Activated CD8-positive, alpha-beta memory T cell treated with anti-CD3 and anti-CD28 coated beads, Interleukin-2, amount 10 ng/mL, durations not matched to agents 7 days and 5 days (primary cell): ENCODE data around the gene DMRT3. TPM values are rescaled to one million over a fixed set of nuclear protein-coding genes. Genes with fewer than 3 reads are reported as not detected.
A peak's percentile ranks its signal among the peaks of the same experiment; 100 is the strongest.

Experiments used
- ATAC-seq: fragments of 150-1000 bp; cut with Tn5 transposase; one replicate; pipeline ENCODE4 v1.10.0; 2021; ENCODE audit warnings: moderate library complexity
- CTCF ChIA-PET: fragments of 350-600 bp; sonication (Branson Sonifier 250); formaldehyde crosslinking; loops from one replicate; lab custom pipeline; 2021; ENCODE audit warnings: antibody characterized with exemption; lab: Charles Lee
- DNase-seq: peaks from one replicate; pipeline ENCODE4 v3.0.0-alpha.2; 2020
- H3K27ac Mint-ChIP-seq: one replicate; pipeline ENCODE4 v1.8.0; 2021; ENCODE audit warnings: mild to moderate bottlenecking, mixed read lengths
- H3K27me3 Mint-ChIP-seq: one replicate; pipeline ENCODE4 v1.8.0; 2021; ENCODE audit warnings: mixed read lengths
- H3K36me3 Mint-ChIP-seq: one replicate; pipeline ENCODE4 v1.8.0; 2021; ENCODE audit warnings: mild to moderate bottlenecking, mixed read lengths
- H3K4me1 Mint-ChIP-seq: one replicate; pipeline ENCODE4 v1.8.0; 2021; ENCODE audit warnings: mixed read lengths
- H3K4me3 Mint-ChIP-seq: one replicate; pipeline ENCODE4 v1.8.0; 2021; ENCODE audit warnings: mild to moderate bottlenecking, moderate library complexity, mixed read lengths
- H3K9me3 Mint-ChIP-seq: one replicate; pipeline ENCODE4 v1.8.0; 2022; ENCODE audit warnings: low read depth, mixed read lengths
- total RNA-seq, 2 experiments: library from RNA; stranded (reverse); gene quantifications; one replicate each; pipeline ENCODE4 v1.2.3, GENCODE V29; 2021

DMRT3 gene, protein sequence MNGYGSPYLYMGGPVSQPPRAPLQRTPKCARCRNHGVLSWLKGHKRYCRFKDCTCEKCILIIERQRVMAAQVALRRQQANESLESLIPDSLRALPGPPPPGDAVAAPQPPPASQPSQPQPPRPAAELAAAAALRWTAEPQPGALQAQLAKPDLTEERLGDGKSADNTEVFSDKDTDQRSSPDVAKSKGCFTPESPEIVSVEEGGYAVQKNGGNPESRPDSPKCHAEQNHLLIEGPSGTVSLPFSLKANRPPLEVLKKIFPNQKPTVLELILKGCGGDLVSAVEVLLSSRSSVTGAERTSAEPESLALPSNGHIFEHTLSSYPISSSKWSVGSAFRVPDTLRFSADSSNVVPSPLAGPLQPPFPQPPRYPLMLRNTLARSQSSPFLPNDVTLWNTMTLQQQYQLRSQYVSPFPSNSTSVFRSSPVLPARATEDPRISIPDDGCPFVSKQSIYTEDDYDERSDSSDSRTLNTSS
- total RNA-seq, result not detected

DNA sequence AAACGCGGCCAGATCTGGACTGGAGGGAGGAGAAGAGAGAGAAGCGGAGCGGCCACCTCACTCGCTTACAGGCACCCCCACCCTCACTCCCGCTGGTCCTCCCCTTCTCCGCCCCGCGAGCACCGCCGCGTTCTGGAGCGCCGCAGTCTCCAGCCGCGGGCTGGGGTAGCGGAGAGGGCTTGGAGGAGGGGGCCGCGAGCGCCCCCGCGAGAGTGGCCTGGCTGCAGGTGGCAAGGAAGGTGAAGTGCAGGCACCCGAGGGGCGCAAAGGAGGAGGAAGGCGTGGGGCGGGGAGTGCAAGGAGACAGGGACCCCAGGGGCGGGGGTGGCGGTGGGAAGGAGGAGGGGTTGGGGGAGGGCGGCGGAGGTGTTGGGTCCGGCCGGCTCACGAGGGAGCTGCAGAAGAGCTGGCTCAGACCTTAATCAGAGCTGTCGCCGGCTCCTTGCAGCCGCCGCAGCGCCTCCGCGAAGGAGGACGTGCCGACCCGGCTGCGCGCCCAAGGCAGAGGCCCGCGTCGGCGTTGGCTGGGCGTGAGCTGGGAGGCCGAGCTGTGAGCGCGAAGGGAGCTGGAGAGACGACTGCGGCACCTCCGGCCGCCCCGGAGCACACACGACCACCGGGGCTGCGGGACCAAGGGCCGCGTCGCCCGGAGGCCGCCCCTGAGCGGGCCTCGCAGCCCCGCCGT lies at the start of gene DMRT3:
Gene DMRT3, plus strand, starts transcription at position 398 of the 685 bp plus-strand sequence. CDS start 347 bp downstream, outside the sequence.
- Mint-ChIP-seq H3K4me3 (no peak within 1 kb of the TSS), H3K27me3 (peaks cover 85% of the 10 kb centered on the region)

DNA sequence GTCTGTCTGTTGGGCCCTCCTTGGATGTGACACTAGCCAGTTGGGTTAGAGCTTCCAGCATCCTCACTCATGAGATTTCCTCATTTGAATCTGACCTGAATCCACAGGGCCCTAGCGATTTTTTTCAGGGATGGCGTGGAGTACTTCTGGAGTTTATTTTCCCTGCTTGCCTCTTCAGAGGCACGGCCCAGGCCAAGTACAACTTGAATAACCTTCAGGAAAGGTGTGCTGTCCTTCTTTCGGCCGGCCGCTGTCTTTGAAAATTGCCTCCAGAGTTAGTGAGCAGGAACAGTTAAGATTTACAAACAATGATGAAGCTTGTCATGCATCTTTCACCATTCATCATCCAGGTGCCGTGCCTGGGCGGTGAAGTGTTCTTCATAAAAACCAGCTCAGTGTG lies 49.5 kb upstream of the DMRT3 start:
- CTCF ChIA-PET, result interaction anchor here (0.6 to 2.2 kb wide), 4 partner anchors 18 to 260 kb away, joined by 3 to 6 read pairs (median 4); no protein-coding TSS in a partner anchor
- no peaks in the 10 kb centered on the region for H3K9me3 Mint-ChIP-seq
- H3K36me3 Mint-ChIP-seq, result no peaks in the 10 kb centered on the region
- no peak for DNase-seq
- no peak overlapping the region for H3K4me3 Mint-ChIP-seq
- H3K27me3 Mint-ChIP-seq, result peaks cover 18% of the 10 kb centered on the region
- no peaks in the 10 kb centered on the region for H3K4me1 Mint-ChIP-seq
- ATAC-seq, result no peak
- no peak overlapping the region for H3K27ac Mint-ChIP-seq

More for the DNA sequence above, at the start of gene DMRT3:
- peaks cover 6% of the 10 kb centered on the region for H3K36me3 Mint-ChIP-seq
- peak within 1 kb of the TSS; percentile 63 for H3K27ac Mint-ChIP-seq
- no peaks in the 10 kb centered on the region for H3K9me3 Mint-ChIP-seq
- peaks cover 10% of the 10 kb centered on the region for H3K4me1 Mint-ChIP-seq
- DNase-seq (no peak), ATAC-seq (no peak)
- CTCF ChIA-PET, result no interaction called here

DNA sequence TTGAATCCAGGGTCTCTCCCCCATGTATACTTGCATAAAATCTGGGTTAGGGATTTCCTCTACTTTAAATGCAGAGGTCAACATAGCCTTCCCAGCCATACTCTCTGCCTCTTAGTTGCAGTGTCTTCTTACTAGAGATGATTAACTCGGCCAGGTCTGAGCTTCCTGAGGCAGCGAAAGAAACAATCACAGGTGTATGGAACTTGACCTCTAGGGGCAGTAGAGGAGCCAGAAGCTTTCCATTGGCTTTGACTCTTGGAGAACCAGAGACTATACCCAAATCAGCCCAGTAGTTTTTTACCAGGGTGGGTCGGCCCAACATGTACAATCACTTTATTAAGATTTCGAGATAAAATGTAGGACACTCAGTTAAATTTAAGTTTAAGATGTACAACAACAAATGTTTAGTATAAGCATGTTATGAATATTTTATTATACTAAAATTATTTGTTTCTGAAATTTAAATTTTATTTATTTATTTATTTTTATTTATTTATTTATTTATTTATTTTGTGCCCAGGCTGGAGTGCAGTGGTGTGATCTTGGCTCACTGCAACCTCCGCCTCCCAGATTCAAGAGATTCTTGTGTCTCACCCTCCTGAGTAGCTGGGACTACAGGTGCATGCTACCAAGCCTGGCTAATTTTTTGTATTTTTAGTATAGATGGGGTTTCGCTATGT lies 48.0 kb upstream of the DMRT3 start:
- DNase-seq (no peak), ATAC-seq (no peak)
- no peaks in the 10 kb centered on the region for H3K9me3 Mint-ChIP-seq
- H3K27me3 Mint-ChIP-seq, result peaks cover 12% of the 10 kb centered on the region
- CTCF ChIA-PET, result interaction anchor here (0.7 to 2.2 kb wide), 4 partner anchors 17 to 72 kb away, joined by 3 to 6 read pairs (median 3); no protein-coding TSS in a partner anchor
- H3K4me1 Mint-ChIP-seq, result no peaks in the 10 kb centered on the region
- no peaks in the 10 kb centered on the region for H3K36me3 Mint-ChIP-seq
- H3K4me3 Mint-ChIP-seq, result no peak overlapping the region
- no peak overlapping the region for H3K27ac Mint-ChIP-seq

DNA sequence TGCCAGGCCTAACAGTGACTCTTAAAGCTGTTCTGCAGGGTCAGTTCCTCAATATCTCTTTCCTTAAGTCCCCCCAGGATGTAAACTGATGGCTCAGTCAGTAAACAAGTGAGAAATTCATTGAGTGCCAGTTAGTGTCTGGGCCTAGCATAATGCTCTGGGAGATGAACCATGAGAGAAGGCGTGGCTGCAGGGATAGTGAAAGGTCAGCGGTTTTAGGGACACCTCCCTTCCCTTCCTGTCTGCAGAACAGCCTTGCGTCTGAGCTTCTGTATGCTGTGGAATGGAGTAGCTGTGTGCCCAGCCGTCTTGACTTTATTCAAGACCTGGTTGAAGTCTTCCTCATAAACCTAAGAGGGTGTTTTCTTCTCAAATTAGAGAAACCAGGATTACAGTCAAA lies 46.7 kb upstream of the DMRT3 start:
- DNase-seq (no peak), ATAC-seq (no peak)
- Mint-ChIP-seq H3K36me3 (no peaks in the 10 kb centered on the region), H3K9me3 (no peaks in the 10 kb centered on the region), H3K27ac (no peak overlapping the region), H3K4me1 (no peaks in the 10 kb centered on the region), H3K4me3 (no peak overlapping the region), H3K27me3 (peaks cover 22% of the 10 kb centered on the region)
- CTCF ChIA-PET, result no interaction called here

DNA sequence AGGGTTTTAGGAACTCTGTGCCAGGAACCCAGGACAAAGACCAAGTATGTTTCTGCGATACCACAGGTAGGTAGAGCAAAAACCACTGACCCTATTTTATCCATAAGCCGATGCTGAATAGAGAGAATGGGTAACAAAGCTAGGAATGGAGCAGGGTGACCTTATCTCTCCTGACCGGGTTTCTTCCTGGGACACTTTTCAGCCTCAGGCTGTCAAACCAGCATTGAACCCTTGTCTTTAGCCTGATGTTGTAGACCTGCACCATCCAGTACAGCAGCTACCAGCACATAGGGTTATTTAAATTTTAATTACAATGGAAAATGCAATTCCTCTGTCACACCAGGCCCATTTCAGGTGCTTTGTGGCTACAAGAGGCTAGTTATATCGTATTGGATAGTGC lies 43.1 kb upstream of the DMRT3 start:
- CTCF ChIA-PET, result no interaction called here
- Mint-ChIP-seq H3K9me3 (no peaks in the 10 kb centered on the region), H3K4me3 (no peak overlapping the region), H3K27ac (no peak overlapping the region), H3K36me3 (no peaks in the 10 kb centered on the region), H3K27me3 (peaks cover 30% of the 10 kb centered on the region), H3K4me1 (no peaks in the 10 kb centered on the region)
- no peak for ATAC-seq
- no peak for DNase-seq

DNA sequence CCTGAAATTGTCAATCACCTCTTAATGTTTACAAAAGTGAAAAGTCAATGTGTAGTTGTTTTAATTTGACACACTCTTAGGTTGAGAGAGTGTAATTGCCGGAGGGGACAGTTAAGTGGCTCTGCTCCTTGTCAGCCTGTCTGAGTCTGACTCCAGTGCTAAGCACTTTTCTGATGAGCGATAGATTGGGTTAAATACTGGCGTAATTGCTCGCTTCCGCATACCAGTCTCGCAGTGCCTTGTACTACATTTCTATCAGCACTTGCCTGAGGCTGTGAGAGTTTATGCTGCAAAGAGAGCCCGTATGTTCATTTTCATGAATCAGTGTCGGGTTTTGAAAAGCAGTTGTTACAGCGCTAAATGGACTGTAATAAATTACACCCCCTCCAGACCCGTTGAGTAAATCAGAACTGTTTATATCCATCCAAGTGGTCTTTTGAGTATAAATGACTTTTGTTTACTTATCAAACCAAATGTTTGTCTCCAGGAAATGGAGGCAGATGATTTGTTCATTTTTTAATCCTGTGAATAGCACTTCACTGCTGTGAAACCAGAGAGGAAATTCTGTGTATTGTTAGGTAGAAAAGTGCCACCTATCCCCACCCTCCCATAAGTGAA lies 41.0 kb upstream of the DMRT3 start:
- CTCF ChIA-PET, result interaction anchor here (0.5 kb wide), 1 partner anchor 806 kb away, joined by 4 read pairs; no protein-coding TSS in a partner anchor
- no peak overlapping the region for H3K27ac Mint-ChIP-seq
- peaks cover 3% of the 10 kb centered on the region for H3K9me3 Mint-ChIP-seq
- peaks cover 39% of the 10 kb centered on the region for H3K27me3 Mint-ChIP-seq
- no peaks in the 10 kb centered on the region for H3K36me3 Mint-ChIP-seq
- no peak overlapping the region for H3K4me3 Mint-ChIP-seq
- ATAC-seq (no peak), DNase-seq (no peak)
- no peaks in the 10 kb centered on the region for H3K4me1 Mint-ChIP-seq

DNA sequence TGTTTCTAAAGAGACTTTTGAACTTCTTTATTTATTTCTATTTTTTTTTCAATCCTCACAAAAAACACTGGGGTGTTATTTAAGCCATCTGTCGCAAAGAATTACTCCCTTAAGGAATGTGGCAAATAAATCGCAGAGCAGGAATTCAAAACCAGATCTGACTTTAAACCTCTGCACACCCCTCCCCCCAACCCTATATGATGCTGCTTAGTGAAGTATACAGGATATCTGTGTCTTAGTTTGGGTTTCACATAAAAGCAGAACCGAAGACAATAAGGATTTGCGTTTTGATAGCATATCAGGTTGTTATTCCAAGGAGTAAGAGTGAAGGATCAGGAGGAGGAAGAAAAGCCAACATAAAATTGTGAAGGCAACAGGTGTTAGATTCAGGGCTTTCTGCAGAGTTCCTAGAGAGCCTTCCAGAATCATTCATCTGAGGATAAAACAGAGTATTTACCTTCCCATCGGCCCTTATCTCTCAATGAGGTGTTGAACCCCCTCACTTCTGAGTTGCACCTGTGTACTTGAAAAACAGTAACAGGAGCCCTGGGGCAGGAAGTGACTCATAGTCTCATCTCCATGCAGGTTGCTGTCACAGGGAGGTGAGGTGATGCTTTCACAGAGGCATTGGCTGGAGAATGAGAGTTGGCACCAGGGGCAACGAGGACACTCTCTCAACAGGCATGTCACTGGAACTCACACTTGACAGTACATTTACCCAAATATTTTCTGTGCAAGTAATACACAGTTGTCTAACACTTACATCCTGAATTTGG lies 33.5 kb upstream of the DMRT3 start:
- CTCF ChIA-PET, result no interaction called here
- Mint-ChIP-seq H3K36me3 (no peaks in the 10 kb centered on the region), H3K4me1 (no peaks in the 10 kb centered on the region)

DNA sequence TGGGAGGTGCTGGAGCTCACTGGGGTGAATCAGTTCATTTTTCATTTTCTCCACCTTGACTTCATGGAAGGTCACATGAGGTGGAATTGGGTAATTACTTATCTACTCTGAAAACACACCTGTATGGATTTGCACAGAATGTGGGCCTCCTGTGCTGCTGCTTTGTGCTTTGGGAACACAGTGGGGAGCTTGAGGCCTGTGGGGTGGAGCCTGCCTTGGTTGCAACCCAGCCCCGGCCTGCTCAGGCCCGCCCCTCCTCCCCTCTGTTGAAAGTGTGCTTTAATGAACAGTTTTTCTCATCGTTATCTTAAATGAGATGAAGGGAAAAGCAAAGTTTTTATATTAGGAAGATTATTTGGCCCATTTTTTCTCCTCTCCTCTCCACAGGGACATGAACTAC lies 28.5 kb upstream of the DMRT3 start:
- H3K27me3 Mint-ChIP-seq, result peaks cover 45% of the 10 kb centered on the region
- CTCF ChIA-PET, result no interaction called here
- no peaks in the 10 kb centered on the region for H3K36me3 Mint-ChIP-seq
- no peak for DNase-seq
- H3K27ac Mint-ChIP-seq, result no peak overlapping the region
- no peaks in the 10 kb centered on the region for H3K9me3 Mint-ChIP-seq
- no peaks in the 10 kb centered on the region for H3K4me1 Mint-ChIP-seq
- no peak overlapping the region for H3K4me3 Mint-ChIP-seq
- no peak for ATAC-seq

More for the DNA sequence above, 33.5 kb upstream of the DMRT3 start:
- H3K27ac Mint-ChIP-seq, result no peak overlapping the region
- ATAC-seq (no peak), DNase-seq (no peak)
- H3K27me3 Mint-ChIP-seq, result peaks cover 42% of the 10 kb centered on the region
- no peak overlapping the region for H3K4me3 Mint-ChIP-seq
- H3K9me3 Mint-ChIP-seq, result peaks cover 3% of the 10 kb centered on the region

DNA sequence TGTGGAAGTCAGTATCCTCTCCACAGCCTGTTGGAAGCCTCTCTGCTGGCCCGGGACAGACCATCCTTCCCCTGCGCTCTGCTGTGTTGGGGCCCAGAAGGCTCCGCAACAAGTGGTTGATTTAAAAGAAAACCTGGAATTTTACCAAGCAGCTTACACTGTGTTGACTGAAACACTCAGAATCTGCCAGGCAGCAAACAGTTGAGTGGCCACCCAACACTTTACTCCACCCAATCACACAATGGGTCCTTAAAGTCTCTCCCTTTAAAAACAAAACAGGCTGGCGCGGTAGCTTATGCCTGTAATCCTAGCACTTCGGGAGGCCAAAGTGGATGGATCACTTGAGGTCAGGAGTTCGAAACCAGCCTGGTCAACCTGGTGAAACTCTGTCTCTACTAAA lies 28.0 kb upstream of the DMRT3 start:
- H3K4me3 Mint-ChIP-seq, result no peak overlapping the region
- H3K9me3 Mint-ChIP-seq, result no peaks in the 10 kb centered on the region
- no peak for DNase-seq
- no peaks in the 10 kb centered on the region for H3K4me1 Mint-ChIP-seq
- CTCF ChIA-PET, result no interaction called here
- no peak overlapping the region for H3K27ac Mint-ChIP-seq
- peaks cover 40% of the 10 kb centered on the region for H3K27me3 Mint-ChIP-seq
- no peak for ATAC-seq
- no peaks in the 10 kb centered on the region for H3K36me3 Mint-ChIP-seq

DNA sequence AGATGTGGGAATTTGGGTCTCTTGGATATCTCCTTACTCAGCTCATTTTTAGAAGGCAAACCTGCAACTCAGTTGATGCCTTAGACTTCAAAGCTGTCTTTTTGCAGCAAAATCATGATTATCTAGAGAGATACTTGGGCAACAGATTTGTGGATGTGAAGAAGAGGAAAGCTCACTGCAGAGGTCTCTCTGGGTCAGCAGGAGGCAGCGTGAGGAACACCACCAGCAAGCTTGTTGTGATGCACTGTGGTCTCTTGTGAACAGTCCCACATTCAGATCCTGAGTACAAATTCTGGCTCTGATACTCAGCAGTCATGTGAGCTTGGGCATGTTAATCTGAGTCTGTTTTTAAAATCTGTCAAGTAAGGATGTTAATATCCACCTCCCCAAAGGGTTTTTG lies 26.3 kb upstream of the DMRT3 start:
- Mint-ChIP-seq H3K4me3 (no peak overlapping the region), H3K36me3 (no peaks in the 10 kb centered on the region), H3K4me1 (no peaks in the 10 kb centered on the region), H3K27ac (no peak overlapping the region), H3K27me3 (peaks cover 29% of the 10 kb centered on the region), H3K9me3 (no peaks in the 10 kb centered on the region)
- ATAC-seq, result no peak
- no peak for DNase-seq
- CTCF ChIA-PET, result interaction anchor here (1.3 kb wide), 1 partner anchor 50 kb away, joined by 3 read pairs; no protein-coding TSS in a partner anchor

DNA sequence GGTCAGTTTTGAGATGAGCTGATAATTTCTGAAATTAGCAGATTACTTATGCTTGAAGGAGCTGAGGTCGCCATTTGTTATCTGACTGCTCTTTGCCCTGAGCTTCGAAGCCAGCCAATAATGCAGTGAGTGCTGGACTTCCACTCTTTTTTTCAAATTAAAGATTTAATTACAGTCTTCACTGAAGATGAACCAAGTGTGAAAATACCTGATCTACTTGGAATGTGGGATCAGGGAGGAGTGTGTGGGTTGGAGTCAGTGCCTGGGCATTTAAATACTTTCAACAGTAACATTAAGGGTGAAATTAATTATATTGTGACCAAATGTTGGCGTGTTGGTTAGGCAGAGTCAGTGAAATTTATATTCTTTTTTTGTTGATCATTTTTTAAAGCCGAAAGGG lies 23.9 kb upstream of the DMRT3 start:
- H3K9me3 Mint-ChIP-seq, result no peaks in the 10 kb centered on the region
- CTCF ChIA-PET, result no interaction called here

DNA sequence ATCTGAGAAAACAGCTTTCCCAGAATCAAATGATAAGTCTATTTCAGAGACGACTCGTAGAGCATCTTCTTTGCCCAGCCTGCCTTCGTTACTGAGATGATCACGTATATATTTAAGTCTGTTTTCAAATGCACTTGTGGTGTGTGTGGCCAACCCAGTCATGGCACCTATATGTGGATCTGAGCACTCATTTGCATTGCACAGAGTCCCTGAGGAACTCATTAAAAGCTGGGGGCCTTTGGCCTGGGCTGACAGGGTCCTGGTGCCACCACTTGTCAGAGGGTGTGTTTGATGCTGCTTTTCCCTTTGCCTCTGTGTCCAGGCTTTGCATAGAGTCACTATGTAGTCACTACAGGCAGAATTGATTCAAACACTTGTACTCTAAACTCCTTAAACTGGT lies 17.4 kb upstream of the DMRT3 start:
- Mint-ChIP-seq H3K4me3 (no peak overlapping the region), H3K36me3 (no peaks in the 10 kb centered on the region), H3K27me3 (peaks cover 33% of the 10 kb centered on the region), H3K9me3 (no peaks in the 10 kb centered on the region), H3K27ac (no peak overlapping the region), H3K4me1 (no peaks in the 10 kb centered on the region)
- no peak for DNase-seq
- CTCF ChIA-PET, result no interaction called here
- ATAC-seq, result no peak

More for the DNA sequence above, 23.9 kb upstream of the DMRT3 start:
- peaks cover 26% of the 10 kb centered on the region for H3K27me3 Mint-ChIP-seq
- ATAC-seq (no peak), DNase-seq (no peak)
- H3K4me1 Mint-ChIP-seq, result no peaks in the 10 kb centered on the region
- no peak overlapping the region for H3K27ac Mint-ChIP-seq
- H3K36me3 Mint-ChIP-seq, result no peaks in the 10 kb centered on the region
- H3K4me3 Mint-ChIP-seq, result no peak overlapping the region
